Keratinocyte (primary cell): Measurements from ENCODE around the gene LTBP3. TPM values are rescaled to one million over a fixed set of nuclear protein-coding genes. Genes with fewer than 3 reads are reported as not detected.
A peak's percentile ranks its signal among the peaks of the same experiment; 100 is the strongest.

Source experiments
- DNase-seq: peaks from one replicate; pipeline ENCODE4 v3.0.0-alpha.2; 2011; ENCODE audit warnings: low read depth, missing footprints, low spot score
- FAIRE-seq: peaks from 2 replicates; lab custom pipeline; 2011; peaks lifted over from hg19 to GRCh38; lab: Jason Lieb, UNC
- H2AFZ ChIP-seq: 2 replicates; pipeline ENCODE4 v1.6.0; 2012; ENCODE audit warnings: low read length, control low read depth, inconsistent platforms; ENCODE audit not compliant: control insufficient read depth
- H3K27ac ChIP-seq: 2 replicates; pipeline ENCODE4 v1.5.1; 2011; ENCODE audit warnings: low read length; ENCODE audit not compliant: control insufficient read depth, insufficient read depth
- H3K27me3 ChIP-seq: 3 replicates; pipeline ENCODE4 v1.6.0; 2011; ENCODE audit warnings: low read length; ENCODE audit not compliant: control insufficient read depth, insufficient read depth; ENCODE audit errors: extremely low read depth
- H3K36me3 ChIP-seq, 2 experiments: 2 replicates in 1 of 2; 3 replicates in 1 of 2; pipeline ENCODE4 v1.5.1; 2011; ENCODE audit warnings: low read length in 2 of 2, mild to moderate bottlenecking in 1 of 2; ENCODE audit not compliant: control insufficient read depth in 2 of 2, insufficient read depth in 2 of 2; ENCODE audit errors: extremely low read depth in 1 of 2
- H3K4me1 ChIP-seq: 3 replicates; pipeline ENCODE4 v1.5.1; 2011; ENCODE audit warnings: low read length; ENCODE audit not compliant: control insufficient read depth, insufficient read depth; ENCODE audit errors: extremely low read depth
- H3K4me2 ChIP-seq: 3 replicates; pipeline ENCODE4 v1.6.0; 2011; ENCODE audit warnings: low read depth, low read length; ENCODE audit not compliant: control insufficient read depth, insufficient read depth; ENCODE audit errors: extremely low read depth
- H3K4me3 ChIP-seq, 3 experiments: fragments of 200-600 bp in 1 of 3; sonication (generic) in 1 of 3; 2 replicates in 2 of 3; 3 replicates in 1 of 3; pipeline ENCODE4 v1.5.1; 2011 to 2016; ENCODE audit warnings: low read length in 3 of 3, mild to moderate bottlenecking in 3 of 3, control low read depth in 2 of 3, inconsistent platforms in 1 of 3, low read depth in 1 of 3, mixed read lengths in 1 of 3, mixed run types in 1 of 3, moderate library complexity in 1 of 3; ENCODE audit not compliant: control insufficient read depth in 2 of 3, insufficient read depth in 2 of 3; ENCODE audit errors: extremely low read depth in 1 of 3
- H3K79me2 ChIP-seq: 2 replicates; pipeline ENCODE4 v1.6.0; 2012; ENCODE audit warnings: low read length; ENCODE audit not compliant: control insufficient read depth, insufficient read depth
- H3K9ac ChIP-seq: 3 replicates; pipeline ENCODE4 v1.6.0; 2011; ENCODE audit warnings: low read length; ENCODE audit not compliant: control insufficient read depth, insufficient read depth; ENCODE audit errors: extremely low read depth
- H3K9me1 ChIP-seq: 3 replicates; pipeline ENCODE4 v1.6.0; 2011; ENCODE audit warnings: low read length; ENCODE audit not compliant: control insufficient read depth, insufficient read depth; ENCODE audit errors: extremely low read depth
- H3K9me3 ChIP-seq: 2 replicates; pipeline ENCODE4 v1.5.1; 2012; ENCODE audit warnings: low read depth, low read length; ENCODE audit not compliant: control insufficient read depth
- H4K20me1 ChIP-seq: 3 replicates; pipeline ENCODE4 v1.6.0; 2011; ENCODE audit warnings: low read length; ENCODE audit not compliant: control insufficient read depth, insufficient read depth; ENCODE audit errors: extremely low read depth
- EZH2 ChIP-seq: IDR thresholded peaks from one replicate; pipeline ENCODE4 v1.6.1; 2012; ENCODE audit warnings: inconsistent platforms, mild to moderate bottlenecking, low read length, moderate library complexity
- dilution Hi-C: fragments of 300-500 bp; cut with MboI; formaldehyde crosslinking; loops from one replicate; pipeline ENCODE4 v1.7.0; 2020; ENCODE audit warnings: low sequenced_read_pairs; ENCODE audit not compliant: extremely low pct_ligation_motif_present
- polyA plus RNA-seq, 5 experiments: library from polyadenylated mRNA; depleted of rRNA in 3 of 5; stranded (reverse) in 3 of 5; stranded (forward) in 1 of 5; unstranded in 1 of 5; fragments of >200 nt; gene quantifications; 1 replicate in 1 of 5; 2 replicates in 3 of 5; 3 replicates in 1 of 5; pipeline versions ENCODE4 v1.2.1 to v1.2.3, GENCODE V29; 2011 to 2012; ENCODE audit warnings: missing spikeins in 2 of 5, low read depth in 1 of 5, low replicate concordance in 1 of 5
- TF ChIP-seq, protein P1 (sequence below), 3 experiments: IDR thresholded peaks in 1 of 3; conservative IDR thresholded peaks in 1 of 3; optimal IDR thresholded peaks in 1 of 3; 2 replicates in 2 of 3; 3 replicates in 1 of 3; pipeline versions ENCODE3 to v1.5.1; 2011; ENCODE audit warnings: low read length in 3 of 3, mild to moderate bottlenecking in 3 of 3, moderate library complexity in 2 of 3, control low read depth in 1 of 3, inconsistent platforms in 1 of 3; ENCODE audit not compliant: insufficient read depth in 2 of 3; ENCODE audit errors: extremely low read depth in 1 of 3

LTBP3 gene
- polyA plus RNA-seq, 1 donor (not counting 4 experiments of a cell fraction or from before 2014, with no cell fraction given) = 9.1 TPM

- dilution Hi-C loops = no loop called here
- no peaks in the 10 kb centered on the region for H3K9me3 ChIP-seq
- H3K4me2 ChIP-seq = peak overlapping the region; percentile 55
- no peak for TF ChIP-seq EZH2
- TF ChIP-seq, protein P1, sequence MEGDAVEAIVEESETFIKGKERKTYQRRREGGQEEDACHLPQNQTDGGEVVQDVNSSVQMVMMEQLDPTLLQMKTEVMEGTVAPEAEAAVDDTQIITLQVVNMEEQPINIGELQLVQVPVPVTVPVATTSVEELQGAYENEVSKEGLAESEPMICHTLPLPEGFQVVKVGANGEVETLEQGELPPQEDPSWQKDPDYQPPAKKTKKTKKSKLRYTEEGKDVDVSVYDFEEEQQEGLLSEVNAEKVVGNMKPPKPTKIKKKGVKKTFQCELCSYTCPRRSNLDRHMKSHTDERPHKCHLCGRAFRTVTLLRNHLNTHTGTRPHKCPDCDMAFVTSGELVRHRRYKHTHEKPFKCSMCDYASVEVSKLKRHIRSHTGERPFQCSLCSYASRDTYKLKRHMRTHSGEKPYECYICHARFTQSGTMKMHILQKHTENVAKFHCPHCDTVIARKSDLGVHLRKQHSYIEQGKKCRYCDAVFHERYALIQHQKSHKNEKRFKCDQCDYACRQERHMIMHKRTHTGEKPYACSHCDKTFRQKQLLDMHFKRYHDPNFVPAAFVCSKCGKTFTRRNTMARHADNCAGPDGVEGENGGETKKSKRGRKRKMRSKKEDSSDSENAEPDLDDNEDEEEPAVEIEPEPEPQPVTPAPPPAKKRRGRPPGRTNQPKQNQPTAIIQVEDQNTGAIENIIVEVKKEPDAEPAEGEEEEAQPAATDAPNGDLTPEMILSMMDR (optimal IDR thresholded peaks at IDR 0.05 in 1 of 3, IDR thresholded peaks at IDR 0.05 in 1 of 3, conservative IDR thresholded peaks at IDR 0.05 in 1 of 3; ENCODE audit: extremely low read depth in 1 of 3, insufficient read depth in 2 of 3, low read length in 3 of 3) = no peak
- peaks cover 2% of the 10 kb centered on the region for H3K9me1 ChIP-seq
- H4K20me1 ChIP-seq = no peaks in the 10 kb centered on the region
- no peaks in the 10 kb centered on the region for H3K27me3 ChIP-seq
- no peak overlapping the region for H2AFZ ChIP-seq
- H3K9ac ChIP-seq = no peak overlapping the region
- H3K4me3 ChIP-seq = no peak overlapping the region
- peaks cover 50% of the 10 kb centered on the region for H3K4me1 ChIP-seq
- H3K36me3 ChIP-seq = no peaks in the 10 kb centered on the region
- no peaks in the 10 kb centered on the region for H3K79me2 ChIP-seq
- peak overlapping the region; percentile 29 for H3K27ac ChIP-seq
- DNase-seq = peak; percentile 94
- peak; percentile 96 for FAIRE-seq
Observed at GRCh38 chr11:65559951-65560537, 1.9 kb upstream of the LTBP3 start.

GRCh38 chr11:65559535-65559934, 1.4 kb upstream of the LTBP3 start:
- TF ChIP-seq EZH2 = no peak
- TF ChIP-seq, protein P1 (optimal IDR thresholded peaks at IDR 0.05 in 1 of 3, IDR thresholded peaks at IDR 0.05 in 1 of 3, conservative IDR thresholded peaks at IDR 0.05 in 1 of 3; ENCODE audit: extremely low read depth in 1 of 3, insufficient read depth in 2 of 3, low read length in 3 of 3) = no peak
- no peaks in the 10 kb centered on the region for H4K20me1 ChIP-seq

More at GRCh38 chr11:65559535-65559934, 1.4 kb upstream of the LTBP3 start:
- H3K36me3 ChIP-seq = no peaks in the 10 kb centered on the region
- H3K4me1 ChIP-seq = peaks cover 51% of the 10 kb centered on the region
- peak overlapping the region; percentile 29 for H3K27ac ChIP-seq
- H3K4me2 ChIP-seq = peak overlapping the region; percentile 55
- no peak overlapping the region for H3K9ac ChIP-seq
- dilution Hi-C loops = no loop called here
- DNase-seq (no peak), FAIRE-seq (peak; percentile 36)
- H3K79me2 ChIP-seq = no peaks in the 10 kb centered on the region
- H3K4me3 ChIP-seq = no peak overlapping the region
- no peaks in the 10 kb centered on the region for H3K27me3 ChIP-seq
- no peaks in the 10 kb centered on the region for H3K9me3 ChIP-seq
- H3K9me1 ChIP-seq = peaks cover 2% of the 10 kb centered on the region
- no peak overlapping the region for H2AFZ ChIP-seq
